ENCODE data around the gene HUNK. TPM values are rescaled to one million over a fixed set of nuclear protein-coding genes. Genes with fewer than 3 reads are reported as not detected.
"Not testable (repeated sequence)": the region's sequence is repeated elsewhere in the genome, so short reads cannot be mapped to it uniquely, and the experiment has no call there.

The HUNK gene
- total and polyA plus RNA-seq, 4 experiments from 2014 or later, result 0.07 to 0.44 (median 0.26) TPM; not detected in 1

DNA sequence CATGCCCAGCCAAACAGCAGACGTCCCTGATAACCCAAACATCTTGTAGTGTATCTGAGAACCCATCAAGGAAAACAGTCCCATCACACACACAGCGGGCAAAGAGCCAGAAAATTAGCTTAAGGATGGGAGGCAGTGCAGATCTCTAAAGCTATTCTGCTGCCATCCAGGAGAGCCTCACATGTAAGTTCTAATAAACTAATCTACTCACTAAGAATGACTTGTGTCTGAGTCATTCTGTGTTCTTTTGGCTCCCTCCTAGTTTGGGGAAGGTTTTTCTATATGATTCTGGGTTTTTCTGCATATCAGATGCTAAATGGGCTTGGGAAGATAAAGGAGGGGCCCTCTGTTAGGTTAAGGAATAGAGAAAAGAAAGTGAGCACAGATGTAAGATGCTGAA, 162.8 kb downstream of the HUNK start:
- ChIA-PET CTCF (ENCODE audit: partially characterized antibody) (no interaction called here), POLR2A (ENCODE audit: partially characterized antibody) (no interaction called here)
- no peak for DNase-seq
- no peaks in the 10 kb centered on the region for H3K4me1 ChIP-seq (ENCODE audit: insufficient read depth, low read length)
- Mint-ChIP-seq H3K27ac (no peak overlapping the region), H3K4me3 (no peak overlapping the region), H3K9me3 (peaks cover 0 to 3% (median 0%) of the 10 kb centered on the region in 8 donors), H3K4me1 (no peaks in the 10 kb centered on the region), H3K36me3 (no peaks in the 10 kb centered on the region), H3K27me3 (peaks cover 7 to 22% of the 10 kb centered on the region in 2 donors)
- no peak overlapping the region for H3K27ac ChIP-seq (ENCODE audit: low read depth, low read length)
- intact Hi-C loops (cut with micrococcal nuclease), result no loop called here
- no peaks in the 10 kb centered on the region for H3K9me3 ChIP-seq (ENCODE audit: control insufficient read depth in 1 of 2, low read length in 2 of 2)
- H3K36me3 ChIP-seq (ENCODE audit: insufficient read depth, low read length), result no peaks in the 10 kb centered on the region
- no peak overlapping the region for H3K4me3 ChIP-seq (ENCODE audit: low read length in 2 of 2)
- H3K27me3 ChIP-seq (ENCODE audit: insufficient read depth, low read length), result no peaks in the 10 kb centered on the region

DNA sequence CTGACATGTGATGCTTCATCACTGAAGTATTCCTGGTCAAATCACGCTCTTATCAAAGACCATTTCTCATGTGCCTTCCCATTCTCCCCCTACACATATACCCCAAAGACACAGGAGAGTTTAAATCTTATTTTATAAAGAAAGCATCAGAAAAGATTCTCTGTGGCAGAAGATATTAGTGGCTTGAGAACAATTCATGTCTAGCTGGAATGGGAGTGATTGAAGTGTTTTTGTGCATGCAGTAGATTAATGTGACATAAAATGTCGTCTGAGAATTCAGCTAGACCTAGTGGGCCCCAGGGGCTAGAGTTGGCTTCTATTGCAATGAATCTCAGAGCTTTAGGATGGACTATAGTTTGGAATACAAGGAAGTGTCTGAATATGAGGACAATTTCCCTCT, 163.9 kb downstream of the HUNK start:
- Mint-ChIP-seq H3K4me3 (no peak overlapping the region), H3K27me3 (peaks cover 9 to 22% of the 10 kb centered on the region in 2 donors), H3K36me3 (no peaks in the 10 kb centered on the region), H3K9me3 (peaks cover 0 to 8% (median 0%) of the 10 kb centered on the region in 8 donors), H3K4me1 (no peaks in the 10 kb centered on the region), H3K27ac (no peak overlapping the region)
- Histone ChIP-seq H3K9me3 (ENCODE audit: control insufficient read depth in 1 of 2, low read length in 2 of 2) (no peaks in the 10 kb centered on the region), H3K27me3 (ENCODE audit: insufficient read depth, low read length) (no peaks in the 10 kb centered on the region), H3K36me3 (ENCODE audit: insufficient read depth, low read length) (no peaks in the 10 kb centered on the region), H3K27ac (ENCODE audit: low read depth, low read length) (no peak overlapping the region), H3K4me1 (ENCODE audit: insufficient read depth, low read length) (no peaks in the 10 kb centered on the region), H3K4me3 (ENCODE audit: low read length in 2 of 2) (no peak overlapping the region)
- intact Hi-C loops (cut with micrococcal nuclease), result no loop called here
- DNase-seq, result no peak
- POLR2A ChIA-PET (ENCODE audit: partially characterized antibody), result no interaction called here
- CTCF ChIA-PET (ENCODE audit: partially characterized antibody), result no interaction called here

DNA sequence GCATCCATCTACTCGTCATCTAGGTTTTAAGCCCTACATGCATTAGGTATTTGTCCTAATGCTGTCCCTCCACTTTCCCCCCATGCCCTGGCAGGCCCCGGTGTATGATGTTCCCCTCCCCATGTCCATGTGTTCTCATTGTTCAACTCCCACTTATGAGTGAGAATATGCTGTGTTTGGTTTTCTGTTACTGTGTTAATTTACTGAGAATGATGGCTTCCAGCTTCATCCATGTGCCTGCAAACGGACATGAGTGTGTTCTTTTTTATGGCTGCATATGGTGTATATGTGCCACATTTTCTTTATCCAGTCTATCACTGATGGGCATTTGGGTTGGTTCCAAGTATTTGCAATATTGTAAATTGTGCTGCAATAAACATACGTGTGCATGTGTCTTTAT, 165.9 kb downstream of the HUNK start:
- H3K4me1 Mint-ChIP-seq; CTCF ChIA-PET (ENCODE audit: partially characterized antibody); H3K27ac ChIP-seq (ENCODE audit: low read depth, low read length); H3K36me3 ChIP-seq (ENCODE audit: insufficient read depth, low read length); H3K4me1 ChIP-seq (ENCODE audit: insufficient read depth, low read length); H3K36me3 Mint-ChIP-seq; intact Hi-C loops (cut with micrococcal nuclease); H3K27me3 ChIP-seq (ENCODE audit: insufficient read depth, low read length); H3K4me3 ChIP-seq (ENCODE audit: low read length in 2 of 2); H3K9me3 Mint-ChIP-seq; DNase-seq; H3K9me3 ChIP-seq (ENCODE audit: control insufficient read depth in 1 of 2, low read length in 2 of 2); POLR2A ChIA-PET (ENCODE audit: partially characterized antibody); H3K4me3 Mint-ChIP-seq: not testable (repeated sequence)
- Mint-ChIP-seq H3K27ac (peak overlapping the region in 1 of 7 donors; percentile 38), H3K27me3 (peaks cover 9 to 22% of the 10 kb centered on the region in 2 donors)

DNA sequence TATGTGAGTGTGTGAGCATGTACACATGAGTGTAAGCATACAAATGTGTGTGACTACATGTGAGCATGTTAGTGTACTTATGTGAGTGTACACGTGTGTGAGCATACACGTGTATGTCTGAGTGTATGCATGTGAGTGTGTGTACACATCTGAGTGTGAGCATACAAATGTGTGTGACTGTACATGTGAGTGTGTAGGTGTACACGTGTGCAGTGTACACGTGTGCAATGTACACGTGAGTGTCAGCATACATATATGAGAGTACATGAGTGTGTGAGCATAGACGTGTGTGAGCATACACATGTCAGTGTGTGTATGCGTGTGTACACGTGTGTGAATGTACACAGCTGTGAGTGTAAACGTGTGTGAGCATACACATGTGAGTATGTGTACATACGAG, 170.6 kb downstream of the HUNK start:
- intact Hi-C loops (cut with micrococcal nuclease), result no loop called here

DNA sequence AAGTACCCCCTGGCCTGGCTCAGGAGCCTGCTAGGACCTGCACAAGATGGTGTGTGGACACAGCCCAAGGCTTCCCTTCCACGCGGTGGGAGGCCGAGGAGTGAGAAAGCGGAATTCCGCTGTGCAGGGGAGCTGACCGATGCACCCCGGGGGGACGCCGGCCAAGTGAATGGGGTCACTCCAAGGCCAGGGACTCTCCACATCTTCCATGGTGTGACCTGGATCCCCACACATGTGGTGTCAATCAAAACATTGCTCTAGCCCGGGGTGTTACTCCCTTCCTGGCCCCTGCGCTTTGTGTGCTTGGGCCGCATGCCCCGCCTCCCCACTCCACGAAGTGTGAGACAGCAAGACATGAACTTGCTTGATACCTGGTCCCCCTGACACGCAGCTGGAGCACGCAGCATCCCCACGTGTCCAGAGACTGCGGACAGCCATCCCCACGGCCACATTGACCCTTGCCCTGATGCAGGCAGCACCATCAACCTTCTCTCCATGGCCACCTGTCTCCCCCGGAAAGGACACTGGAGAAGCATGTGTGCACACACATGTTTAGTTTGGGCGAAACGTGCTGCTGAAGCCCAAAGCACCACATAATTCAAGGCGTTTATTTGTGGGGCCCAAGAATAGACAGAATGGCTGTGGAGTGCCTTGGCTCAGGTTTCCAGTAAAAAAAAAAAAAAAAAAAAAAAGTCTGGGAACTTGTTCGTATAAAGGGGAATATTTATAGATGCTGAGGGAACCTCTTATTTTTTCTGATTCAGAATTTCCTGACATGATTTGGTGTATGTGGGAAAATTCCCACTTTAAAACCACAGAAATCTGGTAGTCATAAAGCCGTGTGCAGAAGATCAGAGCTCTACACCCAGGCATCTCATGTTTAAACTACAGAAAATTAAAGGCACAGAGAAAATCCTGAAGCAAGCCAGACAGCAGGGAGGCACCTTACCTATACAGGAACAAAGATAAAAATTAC, 171.7 kb downstream of the HUNK start:
- Histone ChIP-seq H3K27ac (ENCODE audit: low read depth, low read length) (no peak overlapping the region), H3K27me3 (ENCODE audit: insufficient read depth, low read length) (no peaks in the 10 kb centered on the region), H3K36me3 (ENCODE audit: insufficient read depth, low read length) (no peaks in the 10 kb centered on the region), H3K4me3 (ENCODE audit: low read length in 2 of 2) (no peak overlapping the region), H3K9me3 (ENCODE audit: control insufficient read depth in 1 of 2, low read length in 2 of 2) (no peaks in the 10 kb centered on the region), H3K4me1 (ENCODE audit: insufficient read depth, low read length) (no peaks in the 10 kb centered on the region)
- Mint-ChIP-seq H3K9me3 (peaks cover 0 to 9% (median under 1%) of the 10 kb centered on the region in 8 donors), H3K4me3 (no peak overlapping the region), H3K27ac (no peak overlapping the region), H3K36me3 (no peaks in the 10 kb centered on the region), H3K27me3 (peaks cover 7% of the 10 kb centered on the region in 2 donors), H3K4me1 (peaks cover 0 to 2% (median 0%) of the 10 kb centered on the region in 4 donors)
- CTCF ChIA-PET (ENCODE audit: partially characterized antibody), result no interaction called here
- intact Hi-C loops (cut with micrococcal nuclease), result no loop called here
- POLR2A ChIA-PET (ENCODE audit: partially characterized antibody), result no interaction called here
- DNase-seq, result no peak

More for the DNA sequence above, 170.6 kb downstream of the HUNK start:
- DNase-seq, result no peak
- no peak overlapping the region for H3K27ac ChIP-seq (ENCODE audit: low read depth, low read length)
- peaks cover 0 to 9% (median under 1%) of the 10 kb centered on the region in 8 donors for H3K9me3 Mint-ChIP-seq
- H3K9me3 ChIP-seq (ENCODE audit: control insufficient read depth in 1 of 2, low read length in 2 of 2), result no peaks in the 10 kb centered on the region
- peaks cover 0 to 2% (median 0%) of the 10 kb centered on the region in 4 donors for H3K4me1 Mint-ChIP-seq
- H3K27me3 Mint-ChIP-seq, result peaks cover 6 to 12% of the 10 kb centered on the region in 2 donors
- H3K4me3 Mint-ChIP-seq, result no peak overlapping the region
- no peak overlapping the region for H3K27ac Mint-ChIP-seq
- H3K27me3 ChIP-seq (ENCODE audit: insufficient read depth, low read length), result no peaks in the 10 kb centered on the region
- no peak overlapping the region for H3K4me3 ChIP-seq (ENCODE audit: low read length in 2 of 2)
- H3K36me3 ChIP-seq (ENCODE audit: insufficient read depth, low read length), result no peaks in the 10 kb centered on the region
- H3K36me3 Mint-ChIP-seq, result no peaks in the 10 kb centered on the region
- ChIA-PET POLR2A (ENCODE audit: partially characterized antibody) (no interaction called here), CTCF (ENCODE audit: partially characterized antibody) (no interaction called here)
- no peaks in the 10 kb centered on the region for H3K4me1 ChIP-seq (ENCODE audit: insufficient read depth, low read length)

DNA sequence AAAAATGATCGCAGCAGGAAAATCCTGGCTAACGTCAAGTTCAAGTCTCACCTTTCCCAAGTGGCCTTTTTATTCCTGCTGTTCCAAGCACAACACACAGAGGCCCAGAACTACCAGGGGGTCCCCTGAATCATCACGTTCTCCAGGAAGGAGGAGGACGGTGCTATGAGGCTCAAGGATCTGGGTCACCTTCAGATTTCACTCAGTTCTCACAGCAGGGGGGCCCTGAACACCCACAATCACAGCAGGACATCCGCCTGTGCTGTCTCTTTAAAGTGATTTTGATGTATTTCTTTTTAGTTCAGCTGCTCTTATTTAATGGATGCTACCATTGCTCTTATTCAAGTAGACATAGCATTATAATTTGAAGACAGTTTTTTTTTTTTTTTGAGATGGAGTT, 173.4 kb downstream of the HUNK start:
- H3K4me3 Mint-ChIP-seq, result no peak overlapping the region
- Histone ChIP-seq H3K4me3 (ENCODE audit: low read length in 2 of 2) (no peak overlapping the region), H3K4me1 (ENCODE audit: insufficient read depth, low read length) (no peaks in the 10 kb centered on the region), H3K27me3 (ENCODE audit: insufficient read depth, low read length) (no peaks in the 10 kb centered on the region), H3K27ac (ENCODE audit: low read depth, low read length) (no peak overlapping the region), H3K36me3 (ENCODE audit: insufficient read depth, low read length) (no peaks in the 10 kb centered on the region), H3K9me3 (ENCODE audit: control insufficient read depth in 1 of 2, low read length in 2 of 2) (no peaks in the 10 kb centered on the region)
- no peak for DNase-seq
- H3K9me3 Mint-ChIP-seq, result peaks cover 0 to 9% (median 2%) of the 10 kb centered on the region in 8 donors
- no peaks in the 10 kb centered on the region for H3K36me3 Mint-ChIP-seq
- H3K27me3 Mint-ChIP-seq, result peaks cover 0 to 1% of the 10 kb centered on the region in 2 donors
- POLR2A ChIA-PET (ENCODE audit: partially characterized antibody), result no interaction called here
- peaks cover 0 to 2% (median 0%) of the 10 kb centered on the region in 4 donors for H3K4me1 Mint-ChIP-seq
- H3K27ac Mint-ChIP-seq, result no peak overlapping the region
- CTCF ChIA-PET (ENCODE audit: partially characterized antibody), result no interaction called here
- intact Hi-C loops (cut with micrococcal nuclease), result no loop called here

DNA sequence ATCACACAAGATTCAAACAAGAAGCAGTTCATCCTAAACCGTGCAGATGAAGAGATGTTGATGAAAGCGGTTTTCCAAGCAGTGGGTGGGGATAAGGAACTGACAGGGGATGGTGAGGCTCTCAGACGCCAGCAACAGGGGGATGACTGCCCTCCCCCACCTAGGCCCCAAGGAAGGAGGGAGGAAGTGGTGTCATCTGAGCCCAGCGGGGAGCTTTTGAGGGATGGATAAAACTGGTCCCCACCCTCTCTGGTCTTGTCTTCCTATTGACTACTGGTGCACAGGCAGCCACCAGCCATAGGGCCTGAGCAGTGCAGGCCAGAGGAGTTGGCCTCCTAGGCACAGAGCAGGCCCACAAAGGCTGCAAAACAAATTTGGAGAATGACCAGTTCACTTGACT, 175.5 kb downstream of the HUNK start:
- CTCF ChIA-PET (ENCODE audit: partially characterized antibody), result no interaction called here
- no peaks in the 10 kb centered on the region for H3K27me3 ChIP-seq (ENCODE audit: insufficient read depth, low read length)

More for the DNA sequence above, 175.5 kb downstream of the HUNK start:
- intact Hi-C loops (cut with micrococcal nuclease), result no loop called here
- Histone ChIP-seq H3K4me1 (ENCODE audit: insufficient read depth, low read length) (no peaks in the 10 kb centered on the region), H3K4me3 (ENCODE audit: low read length in 2 of 2) (no peak overlapping the region), H3K27ac (ENCODE audit: low read depth, low read length) (no peak overlapping the region), H3K36me3 (ENCODE audit: insufficient read depth, low read length) (no peaks in the 10 kb centered on the region), H3K9me3 (ENCODE audit: control insufficient read depth in 1 of 2, low read length in 2 of 2) (no peaks in the 10 kb centered on the region)
- H3K4me1 Mint-ChIP-seq, result peaks cover 0 to 2% (median 0%) of the 10 kb centered on the region in 4 donors
- no peak for DNase-seq
- peaks cover 0 to 1% of the 10 kb centered on the region in 2 donors for H3K27me3 Mint-ChIP-seq
- peaks cover 3 to 21% (median 13%) of the 10 kb centered on the region in 8 donors for H3K9me3 Mint-ChIP-seq
- no peak overlapping the region for H3K27ac Mint-ChIP-seq
- H3K36me3 Mint-ChIP-seq, result no peaks in the 10 kb centered on the region
- POLR2A ChIA-PET (ENCODE audit: partially characterized antibody), result no interaction called here
- no peak overlapping the region for H3K4me3 Mint-ChIP-seq
